Effector CD8-positive, alpha-beta T cell (primary cell): ENCODE data around the gene PIK3R3.

Source experiments
- DNase-seq: peaks from one replicate; lab custom pipeline; 2025; lab: John Stamatoyannopoulos, UW

Gene PIK3R3

GRCh38 chr1:46157916-46158311 is 25.5 kb upstream of the PIK3R3 start:
- DNase-seq, result no peak

GRCh38 chr1:46153732-46154131 is 21.3 kb upstream of the PIK3R3 start:
- no peak for DNase-seq

GRCh38 chr1:46153228-46153627 is 20.8 kb upstream of the PIK3R3 start:
- no peak for DNase-seq

GRCh38 chr1:46152016-46152415 is 19.6 kb upstream of the PIK3R3 start:
- no peak for DNase-seq

- DNase-seq, result no peak
These were observed 17.7 kb upstream of the PIK3R3 start for GRCh38 chr1:46150085-46150484.

- DNase-seq, result no peak
These were observed 15.9 kb upstream of the PIK3R3 start for GRCh38 chr1:46148318-46148717.

GRCh38 chr1:46137916-46138315 is 5.5 kb upstream of the PIK3R3 start:
- DNase-seq, result no peak

GRCh38 chr1:46136711-46137110 is 4.3 kb upstream of the PIK3R3 start:
- no peak for DNase-seq

- DNase-seq, result no peak
These were observed 2.4 kb upstream of the PIK3R3 start for GRCh38 chr1:46134660-46135331.

GRCh38 chr1:46133781-46134350 is 1.4 kb upstream of the PIK3R3 start:
- no peak for DNase-seq

GRCh38 chr1:46133181-46133658 is 791 bp upstream of the PIK3R3 start:
- no peak for DNase-seq

- no peak for DNase-seq
These were observed 509 bp downstream of the PIK3R3 start for GRCh38 chr1:46131712-46132528.

- DNase-seq, result no peak
These were observed 1.3 kb downstream of the PIK3R3 start for GRCh38 chr1:46131093-46131492.

GRCh38 chr1:46130606-46131005 is 1.8 kb downstream of the PIK3R3 start:
- DNase-seq, result no peak

- DNase-seq, result no peak
These were observed 2.3 kb downstream of the PIK3R3 start for GRCh38 chr1:46130121-46130520.

- no peak for DNase-seq
These were observed 4.1 kb downstream of the PIK3R3 start for GRCh38 chr1:46128344-46128743.

GRCh38 chr1:46118856-46119255 is 13.6 kb downstream of the PIK3R3 start:
- no peak for DNase-seq

- DNase-seq, result no peak
These were observed 14.5 kb downstream of the PIK3R3 start for GRCh38 chr1:46117810-46118494.

- DNase-seq, result no peak
These were observed 17.4 kb downstream of the PIK3R3 start for GRCh38 chr1:46114925-46115603.

GRCh38 chr1:46113948-46114347 is 18.5 kb downstream of the PIK3R3 start:
- DNase-seq, result no peak

- DNase-seq, result no peak
These were observed 20.3 kb downstream of the PIK3R3 start for GRCh38 chr1:46112108-46112507.

- no peak for DNase-seq
These were observed 21.9 kb downstream of the PIK3R3 start for GRCh38 chr1:46110521-46110920.
